Muscle of arm (tissue), 12 donors: ENCODE results near the gene SNRPF. TPM values are rescaled to one million over a fixed set of nuclear protein-coding genes. Genes with fewer than 3 reads are reported as not detected.

Experiments
- DNase-seq: peaks from one replicate; pipeline ENCODE4 v3.0.0-alpha.2; 2013
- polyA plus RNA-seq, 12 donors: library from polyadenylated mRNA; unstranded; fragments of 120-200 nt; gene quantifications; one replicate each; pipeline ENCODE4 v1.2.1, GENCODE V29; 2013; ENCODE audit not compliant: insufficient read length in 12 of 12

The SNRPF gene
- polyA plus RNA-seq, 12 donors: 21.5 to 73.1 (median 60.2) TPM; not detected in 1

DNA sequence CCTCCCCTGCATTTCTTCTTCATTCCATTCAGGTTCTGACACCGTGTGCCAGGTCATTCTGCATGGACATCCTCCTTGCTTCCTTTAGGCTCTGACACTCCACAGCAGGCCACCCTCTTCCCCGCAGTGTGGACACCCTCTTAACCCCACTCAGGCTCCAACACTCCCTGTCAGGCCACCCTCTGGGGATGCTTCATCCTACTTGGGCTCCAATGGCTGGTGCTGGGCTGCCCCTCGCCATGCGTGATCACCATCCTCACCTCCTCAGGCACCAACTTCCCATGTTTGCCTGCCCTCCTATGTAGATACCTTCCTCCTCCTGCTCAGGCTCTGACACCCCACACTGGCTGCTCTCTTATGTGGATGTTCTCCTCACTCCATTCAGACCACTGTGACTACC lies 6.6 kb upstream of the SNRPF start:
- no peak for DNase-seq

DNA sequence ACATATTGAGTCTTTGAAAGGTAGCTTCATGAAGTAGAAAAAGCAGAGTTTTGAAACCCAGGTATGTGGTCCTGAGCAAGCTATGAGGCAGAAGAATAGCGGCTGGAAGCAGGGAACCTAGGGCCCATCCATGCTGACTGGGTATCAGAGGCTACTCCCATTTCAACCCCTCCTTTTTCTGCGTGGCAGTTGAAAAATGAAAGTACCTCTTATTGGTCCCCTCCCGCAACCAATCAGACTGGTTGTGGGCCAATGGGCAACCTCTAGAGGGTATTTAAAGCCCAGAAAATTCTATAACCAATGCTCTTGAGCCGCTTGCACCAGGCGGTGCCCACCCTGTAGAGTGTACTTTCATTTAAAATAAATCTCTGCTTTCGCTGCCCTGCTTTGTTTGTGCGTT lies 1.6 kb upstream of the SNRPF start:
- DNase-seq: no peak

DNA sequence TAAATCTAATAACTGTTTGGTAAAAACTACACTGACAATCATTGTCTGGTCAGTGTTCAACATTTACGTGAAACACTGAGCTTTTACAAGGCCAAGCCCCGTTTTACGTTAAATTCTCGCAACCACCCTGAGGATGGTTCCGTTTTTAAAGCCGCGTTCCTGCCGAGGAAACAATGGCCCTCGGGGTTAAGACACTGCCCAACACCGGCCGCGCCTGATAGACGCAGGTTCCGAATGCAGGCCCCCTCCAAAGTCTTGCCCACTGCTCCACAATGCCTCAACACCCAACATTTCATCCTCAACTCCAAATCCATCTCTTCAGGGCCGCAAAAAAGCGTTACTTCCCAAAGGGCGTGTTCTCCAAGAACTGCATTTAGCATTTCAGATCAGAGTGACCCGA lies 953 bp upstream of the SNRPF start:
- no peak for DNase-seq

DNA sequence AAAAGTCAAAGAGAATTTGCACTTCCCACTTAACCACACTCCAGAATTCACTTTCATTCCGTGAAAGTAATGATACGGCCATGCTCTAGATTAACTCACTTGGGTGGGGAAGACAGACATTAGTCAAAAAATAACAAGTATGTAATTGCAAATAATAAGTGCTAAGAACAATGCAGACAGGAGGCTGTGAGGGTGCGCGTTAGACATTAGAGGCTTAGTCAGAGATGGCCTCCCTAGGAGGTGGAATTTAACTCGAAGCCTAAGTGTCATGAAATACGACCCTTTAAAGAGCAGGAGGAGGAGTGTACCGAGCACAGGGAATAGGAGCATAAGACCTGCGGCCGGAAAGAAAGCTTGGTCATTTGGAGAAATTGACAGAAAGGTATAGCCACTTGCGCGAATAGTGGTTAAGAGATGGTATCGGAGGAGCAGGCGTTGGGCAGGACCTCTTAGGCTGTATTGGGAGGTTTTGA lies 628 bp downstream of the SNRPF start:
- no peak for DNase-seq

DNA sequence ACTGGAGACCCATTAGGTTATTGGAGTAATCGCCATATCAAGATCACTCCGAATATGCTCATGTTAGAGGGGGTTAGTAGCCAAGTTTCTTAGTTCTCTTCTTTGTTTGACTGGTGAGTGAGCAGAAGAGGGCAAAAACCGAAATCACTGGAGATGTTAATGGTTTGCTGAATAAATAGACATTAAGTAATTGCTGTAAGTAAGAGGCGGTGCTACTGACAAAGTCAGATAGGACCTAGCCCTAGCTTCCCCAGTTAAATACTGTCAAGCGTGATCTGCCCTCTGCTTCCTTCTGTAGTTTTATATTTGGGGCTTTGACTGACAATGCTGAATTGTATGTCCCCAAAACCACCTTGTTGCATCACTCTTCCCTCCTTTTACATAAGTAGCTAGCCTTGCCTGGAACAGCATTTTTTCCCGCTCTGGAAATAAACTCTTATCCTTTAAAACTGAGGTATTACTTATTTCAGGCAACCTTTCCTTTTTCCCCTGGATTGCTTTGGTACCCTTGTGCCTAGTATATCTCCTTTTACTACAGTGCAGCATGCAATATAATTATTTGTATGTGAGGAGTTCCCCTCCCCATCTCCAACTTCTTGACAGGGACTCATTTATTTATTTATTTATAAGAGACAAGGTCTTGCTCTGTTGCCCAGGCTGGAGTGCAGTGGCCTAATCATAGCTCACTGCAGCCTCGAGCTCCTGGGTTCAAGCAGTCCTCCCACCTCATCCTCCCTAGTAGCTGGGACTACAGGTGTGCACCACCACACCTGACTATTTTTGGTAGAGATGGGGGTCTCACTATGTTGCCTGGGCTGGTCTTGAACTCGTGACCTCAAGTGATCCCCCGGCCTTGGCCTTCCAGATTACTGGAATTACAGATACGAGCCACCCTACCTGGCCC lies 1.4 kb downstream of the SNRPF start:
- DNase-seq: no peak

DNA sequence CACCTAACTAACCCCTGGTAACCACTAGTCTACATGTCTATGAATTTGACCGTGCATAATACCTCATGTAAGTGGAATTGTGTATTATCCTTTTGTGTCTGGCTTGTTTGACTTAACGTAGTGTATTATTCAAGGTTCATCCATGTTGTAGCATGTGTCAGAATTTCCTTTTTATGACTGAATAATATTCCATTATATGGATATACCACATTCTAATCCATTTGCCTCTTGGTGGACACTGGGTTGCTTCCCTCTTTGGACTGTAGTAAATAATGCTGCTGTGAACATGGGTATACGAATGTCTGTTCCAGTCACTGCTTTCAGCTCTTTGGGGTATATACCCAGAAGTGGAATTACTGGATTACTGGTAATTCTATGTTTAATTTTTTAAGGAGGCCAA lies 3.3 kb downstream of the SNRPF start:
- DNase-seq: no peak

DNA sequence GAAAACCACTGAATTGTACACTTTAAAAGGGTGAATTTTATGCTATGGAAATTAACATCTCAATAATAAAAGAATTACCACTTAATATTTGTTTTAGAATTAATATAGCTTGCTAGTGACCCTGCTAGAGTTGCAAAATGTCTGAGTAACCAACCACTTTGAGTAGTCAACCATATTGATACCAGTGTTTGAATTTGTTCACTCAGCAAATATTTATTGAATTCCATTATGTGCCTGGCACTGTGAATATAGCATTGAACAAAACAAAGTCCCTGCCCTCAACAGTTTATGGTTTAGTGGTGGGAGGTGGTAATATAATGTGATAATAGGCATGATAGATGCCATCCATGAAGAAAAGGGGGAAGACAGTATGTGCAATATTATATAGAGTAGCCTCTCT lies 4.6 kb downstream of the SNRPF start:
- no peak for DNase-seq

DNA sequence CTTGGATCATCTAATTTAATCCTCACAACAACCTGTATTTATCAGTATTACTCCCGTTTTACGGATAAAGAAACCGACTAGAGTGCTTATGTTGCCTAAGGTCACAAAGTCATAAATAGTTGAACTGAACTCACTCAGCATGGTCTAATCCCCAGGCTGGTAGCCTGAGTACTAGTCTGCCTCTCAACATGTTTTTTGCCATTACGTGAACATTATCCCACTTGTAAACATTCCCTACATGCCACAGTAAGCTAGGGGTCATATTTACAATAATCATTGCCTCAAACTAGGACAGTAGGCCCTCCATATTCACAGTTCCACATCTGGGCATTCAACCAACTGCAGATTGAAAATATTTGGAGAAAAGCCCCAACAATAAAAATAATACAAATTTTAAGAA lies 12.1 kb downstream of the SNRPF start:
- DNase-seq: no peak

DNA sequence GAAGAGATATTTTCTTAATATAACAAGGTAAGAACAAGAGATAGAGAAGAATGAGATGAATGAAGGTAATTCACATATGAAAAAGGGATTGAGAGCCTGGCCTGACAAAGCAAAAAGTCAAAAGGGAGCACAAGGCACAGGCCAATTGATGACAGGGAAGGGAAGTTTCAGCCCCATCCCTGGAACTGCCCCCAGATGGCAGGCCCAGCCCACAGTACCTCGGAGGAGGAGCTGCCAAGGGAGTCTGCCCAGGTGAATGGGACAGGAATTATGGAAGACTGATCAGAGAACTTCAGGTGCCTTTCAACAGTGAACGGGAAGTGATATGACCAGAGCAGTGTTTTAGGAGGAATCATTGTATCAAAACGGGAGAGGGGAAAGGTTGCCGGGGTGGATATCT lies 15.7 kb downstream of the SNRPF start:
- no peak for DNase-seq

DNA sequence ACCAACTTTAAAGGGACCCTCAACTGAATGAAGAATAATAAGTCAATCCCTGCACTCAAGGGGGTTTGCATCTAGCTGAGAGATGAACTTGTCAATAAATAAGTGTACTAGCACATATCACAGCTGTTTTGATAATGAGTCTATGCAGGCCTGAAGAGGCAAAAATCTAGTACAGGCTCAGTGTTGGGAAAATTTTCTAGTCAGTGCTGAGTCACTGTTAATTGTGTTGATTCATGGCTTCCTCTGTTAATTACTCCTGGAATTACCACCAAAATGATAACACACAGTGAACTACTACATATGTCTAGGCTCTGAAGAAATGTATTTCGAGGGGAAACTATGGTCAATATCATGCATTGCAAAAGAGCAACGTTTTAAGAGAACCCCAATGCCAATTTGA lies 18.9 kb downstream of the SNRPF start:
- DNase-seq: no peak

DNA sequence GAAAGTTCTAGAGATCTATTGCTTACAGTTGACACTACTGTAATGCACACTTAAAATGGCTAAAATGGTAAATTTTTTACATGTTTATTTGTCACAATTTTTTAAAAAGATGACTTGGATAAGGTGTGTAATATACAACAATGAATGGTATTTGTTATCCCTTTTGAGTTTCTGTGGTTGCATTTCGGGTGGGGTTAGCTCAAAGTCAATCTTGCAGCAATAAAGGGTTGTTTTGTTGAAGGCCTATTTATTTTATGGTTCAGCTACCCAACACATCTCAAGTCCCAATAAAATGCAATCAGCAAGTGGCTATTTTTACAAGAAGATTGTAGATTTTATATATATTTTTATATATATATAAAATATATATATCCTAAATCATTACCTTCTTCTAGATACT lies 22.1 kb downstream of the SNRPF start:
- no peak for DNase-seq

DNA sequence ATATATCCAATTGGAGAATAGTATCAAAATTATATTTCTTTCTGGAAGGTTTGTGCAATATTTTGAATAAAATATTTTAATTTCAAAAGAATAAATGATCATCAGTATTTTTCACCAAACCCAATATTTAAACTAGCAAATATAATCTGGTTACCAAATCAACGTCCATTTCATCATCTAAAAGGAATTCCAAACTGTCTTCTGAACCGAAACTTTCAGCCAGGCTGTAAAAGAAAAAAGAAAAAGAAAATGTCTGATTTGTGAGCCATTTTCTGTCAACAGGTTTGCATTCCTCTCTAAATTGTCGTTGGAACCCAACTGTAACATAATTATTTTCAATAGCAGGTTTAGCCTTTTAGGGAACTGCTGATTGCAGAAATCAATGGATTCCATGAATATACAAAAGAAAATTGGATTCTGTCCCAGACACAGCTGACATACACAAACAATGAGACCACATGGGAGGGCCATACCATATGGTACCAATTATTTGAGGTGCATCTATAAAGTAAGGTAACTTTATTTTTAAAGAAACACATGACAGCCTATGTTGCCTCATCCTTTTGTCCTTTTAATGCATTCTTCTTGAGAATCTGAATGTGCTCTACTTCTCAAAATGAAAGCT lies 22.7 kb downstream of the SNRPF start:
- peak; percentile 17 for DNase-seq

DNA sequence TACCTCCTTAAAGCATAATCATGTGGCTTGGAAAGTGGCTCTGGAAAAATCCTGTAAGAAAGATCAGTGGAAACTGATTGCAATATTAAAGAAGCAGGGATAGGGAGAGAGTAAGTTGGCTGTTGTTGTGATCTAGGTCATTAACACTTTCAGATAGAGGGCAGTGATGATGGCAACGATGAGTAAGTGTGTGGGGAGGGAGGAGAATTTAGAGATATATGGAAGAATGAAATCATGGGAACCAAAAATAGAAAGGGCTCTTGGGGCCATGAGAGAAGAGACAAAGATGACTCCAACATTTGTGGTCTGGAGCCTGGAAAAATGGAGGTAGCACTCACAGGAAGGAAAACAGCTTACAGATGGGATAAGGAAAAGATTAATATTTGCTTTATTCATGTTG lies 23.3 kb downstream of the SNRPF start:
- DNase-seq: peak; percentile 12

DNA sequence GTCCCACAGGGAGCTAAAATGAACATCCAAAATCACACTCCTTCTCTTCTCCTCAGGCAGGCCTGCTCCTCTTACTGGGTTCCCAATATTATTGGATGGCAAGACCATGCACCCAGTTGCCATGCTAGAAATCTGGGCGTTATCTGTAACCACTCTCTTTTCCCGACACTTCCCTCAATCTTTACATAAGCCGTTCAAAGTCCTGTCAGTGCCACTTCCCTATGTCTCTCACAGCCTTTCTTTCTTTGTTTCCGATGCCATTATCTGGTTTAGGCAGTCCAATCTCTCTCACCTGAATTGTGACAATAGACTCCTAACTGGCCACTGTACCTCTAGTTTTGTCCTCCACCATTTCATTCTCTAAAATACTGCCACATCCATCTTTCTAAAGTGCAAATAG lies 24.1 kb downstream of the SNRPF start:
- DNase-seq: no peak

DNA sequence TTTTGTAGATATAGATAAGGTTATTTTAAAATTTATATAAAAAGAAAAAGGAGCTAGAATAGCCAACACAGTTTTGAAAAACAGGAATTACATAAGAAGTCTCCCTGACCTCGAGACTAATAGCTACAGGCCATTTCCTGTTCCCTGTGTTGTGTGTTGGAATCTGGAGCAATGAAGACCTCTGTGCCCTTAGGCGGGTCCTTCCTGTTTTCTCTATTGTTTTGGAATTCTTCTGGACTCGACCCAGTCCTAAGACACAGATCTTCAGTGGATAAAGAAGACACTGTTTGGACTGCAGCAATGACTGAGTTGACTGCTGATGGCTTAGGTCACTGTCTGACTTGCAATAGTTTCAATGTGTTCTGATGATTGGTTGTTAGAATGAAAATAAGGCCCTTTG lies 26.2 kb downstream of the SNRPF start:
- no peak for DNase-seq

DNA sequence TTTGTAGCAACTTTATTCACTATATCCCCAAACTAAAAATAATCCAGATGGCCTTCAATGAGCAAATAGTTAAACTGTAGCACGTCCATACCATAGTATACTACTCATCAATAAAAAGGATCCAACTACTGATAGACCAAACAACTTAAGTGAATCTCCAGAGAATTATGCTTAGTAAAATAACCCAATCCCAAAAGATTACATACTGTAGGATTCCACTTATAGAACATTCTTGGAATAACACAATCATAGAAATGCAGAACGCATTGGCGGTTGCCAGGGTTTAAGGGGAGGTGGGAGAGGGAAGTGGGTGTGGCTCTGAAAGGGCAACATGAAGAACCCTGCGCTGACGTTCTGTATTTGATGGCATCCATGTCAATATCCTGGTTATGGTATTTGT lies 28.6 kb downstream of the SNRPF start:
- no peak for DNase-seq

DNA sequence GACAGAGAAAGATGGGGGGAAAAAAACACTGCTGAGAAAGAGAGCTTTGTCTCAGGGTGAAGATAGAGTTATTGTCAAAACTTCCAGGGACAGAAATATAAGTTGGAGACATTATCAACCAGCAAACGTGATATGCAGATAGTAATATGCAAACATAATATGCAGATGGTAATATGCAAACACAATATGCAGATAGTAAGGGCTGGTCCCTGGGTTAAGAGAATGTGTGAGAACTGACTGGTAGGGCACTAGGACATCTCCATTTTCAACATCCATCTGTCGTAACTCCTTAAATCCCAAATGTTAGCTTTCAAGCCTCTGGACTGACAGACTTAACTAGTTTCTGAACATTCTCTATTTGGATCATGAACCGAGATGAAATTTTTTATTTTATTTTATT lies 32.2 kb downstream of the SNRPF start:
- no peak for DNase-seq

DNA sequence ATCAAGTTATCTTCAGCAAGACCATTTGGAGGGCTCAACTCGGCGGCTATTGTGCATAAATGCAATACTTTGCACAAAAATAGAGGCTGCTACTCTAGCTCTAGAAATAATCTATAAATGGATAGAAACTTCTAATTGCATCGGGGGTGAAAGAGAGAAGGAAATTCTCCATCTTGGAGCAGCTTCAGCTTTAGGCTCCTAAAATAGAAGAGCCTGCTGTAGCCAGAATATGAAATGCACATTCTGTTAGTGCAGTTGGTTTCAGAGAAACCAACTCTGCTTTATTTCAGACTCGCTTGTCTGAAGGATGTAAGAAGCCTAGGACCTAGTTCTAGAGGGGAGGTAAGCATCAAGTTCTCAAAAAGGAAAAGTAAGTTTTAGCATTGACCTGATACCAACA lies 38.1 kb downstream of the SNRPF start:
- no peak for DNase-seq

DNA sequence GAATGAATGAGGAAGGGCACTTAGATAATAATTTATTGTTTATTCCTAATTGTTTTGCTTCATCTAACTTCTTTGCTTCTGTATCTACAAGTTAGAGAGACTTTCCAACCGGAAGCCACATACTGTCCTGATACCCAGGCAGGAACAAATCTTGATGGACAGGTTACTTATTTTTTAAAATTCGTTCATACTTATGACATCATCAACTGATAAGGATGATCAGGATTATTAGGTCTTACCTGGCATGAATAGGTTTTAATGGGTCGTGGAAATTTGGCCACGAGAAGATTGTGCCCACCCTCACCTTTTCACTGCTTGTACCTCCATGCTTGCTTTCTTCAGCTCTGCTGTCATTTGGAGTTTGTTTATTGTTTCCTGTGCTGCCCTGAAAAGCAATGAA lies 39.3 kb downstream of the SNRPF start:
- no peak for DNase-seq

DNA sequence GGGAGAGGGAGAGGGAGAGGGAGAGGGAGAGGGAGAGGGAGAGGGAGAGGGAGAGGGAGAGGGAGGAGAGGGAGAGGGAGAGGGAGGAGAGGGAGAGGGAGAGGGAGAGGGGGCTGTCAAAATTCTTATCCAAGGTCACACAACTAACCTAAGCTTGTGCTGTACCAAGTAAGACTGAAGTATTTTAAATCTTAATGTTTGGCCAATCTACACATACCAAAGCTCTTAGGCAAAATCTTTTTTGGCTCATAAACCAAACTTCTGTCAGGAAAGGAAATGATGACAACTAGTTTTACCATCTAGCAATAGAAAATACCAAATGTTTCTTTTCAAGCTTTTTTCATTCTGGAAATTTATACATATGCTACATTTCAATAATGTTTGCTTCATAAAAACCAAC lies 49.8 kb downstream of the SNRPF start:
- DNase-seq: no peak

DNA sequence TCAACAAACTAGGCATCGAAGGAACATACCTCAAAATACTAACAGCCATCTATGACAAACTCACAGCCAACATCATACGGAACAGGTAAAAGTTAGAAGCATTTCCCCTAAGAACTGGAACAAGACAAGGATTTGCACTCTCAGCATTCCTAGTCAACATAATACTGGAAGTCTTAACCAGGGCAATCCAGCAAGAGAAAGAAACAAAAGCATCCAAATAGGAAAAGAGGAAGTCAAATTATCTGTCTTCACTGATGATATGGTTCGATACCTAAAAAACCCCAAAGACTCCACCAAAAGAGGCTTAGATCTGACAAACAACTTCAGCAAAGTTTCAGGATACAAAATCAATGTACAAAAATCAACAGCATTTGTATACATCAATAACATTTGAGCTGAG lies 51.1 kb downstream of the SNRPF start:
- no peak for DNase-seq
